Measurements from ENCODE around the gene NCOR1. TPM values are rescaled to one million over a fixed set of nuclear protein-coding genes. Genes with fewer than 3 reads are reported as not detected.

The NCOR1 gene
- total RNA-seq, 2 experiments from 2014 or later = 122 to 131 TPM

DNA sequence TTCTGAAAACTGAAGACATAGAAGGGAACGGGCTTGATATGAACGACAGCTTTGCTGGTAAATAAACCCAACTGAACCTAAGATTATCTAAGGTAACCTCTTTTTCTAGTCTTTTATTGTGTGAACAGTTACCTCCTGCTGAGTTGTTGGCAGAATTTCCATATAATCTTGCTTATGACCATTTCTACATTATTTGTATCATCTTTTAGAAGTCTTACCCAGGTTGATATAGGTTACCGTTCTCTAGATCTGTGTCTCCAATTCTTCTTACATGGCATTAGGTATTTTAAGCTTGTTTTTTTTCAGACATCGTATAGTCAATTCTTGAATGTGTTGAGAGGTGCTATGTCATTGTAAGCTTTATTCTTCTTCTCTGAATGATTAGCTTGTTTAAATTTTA, 191.5 kb downstream of the NCOR1 start:
- H3K36me3 Mint-ChIP-seq = peaks cover 71% of the 10 kb centered on the region
- H3K27me3 Mint-ChIP-seq = no peaks in the 10 kb centered on the region
- no peak for DNase-seq
- peak overlapping the region; percentile 15 for H3K27ac Mint-ChIP-seq
- H3K9me3 Mint-ChIP-seq = no peaks in the 10 kb centered on the region
- H3K4me3 Mint-ChIP-seq = no peak overlapping the region
- H3K4me1 Mint-ChIP-seq = peaks cover 41% of the 10 kb centered on the region

DNA sequence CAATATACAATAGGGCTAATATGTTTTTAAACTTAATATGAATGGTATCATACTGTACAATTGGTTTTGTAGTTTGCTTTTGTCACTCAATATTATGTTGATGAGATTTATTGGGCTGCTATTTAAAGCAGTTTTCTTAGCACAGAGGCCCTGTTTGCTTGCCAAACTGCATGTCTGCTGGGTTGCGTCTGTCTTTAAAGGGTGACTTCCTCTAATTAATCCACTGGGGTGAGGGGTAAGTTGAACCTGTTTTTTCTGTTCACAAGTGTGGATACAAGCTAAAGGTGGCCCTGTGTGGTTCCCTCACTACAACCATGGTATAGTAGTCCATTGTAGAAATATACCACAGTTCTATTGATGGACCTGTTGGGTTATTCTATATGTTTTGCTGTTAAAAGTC, 196.0 kb downstream of the NCOR1 start:
- Mint-ChIP-seq H3K9me3 (no peaks in the 10 kb centered on the region), H3K4me3 (no peak overlapping the region), H3K4me1 (peaks cover 29% of the 10 kb centered on the region), H3K27ac (no peak overlapping the region), H3K36me3 (peaks cover 45% of the 10 kb centered on the region), H3K27me3 (no peaks in the 10 kb centered on the region)
- no peak for DNase-seq

DNA sequence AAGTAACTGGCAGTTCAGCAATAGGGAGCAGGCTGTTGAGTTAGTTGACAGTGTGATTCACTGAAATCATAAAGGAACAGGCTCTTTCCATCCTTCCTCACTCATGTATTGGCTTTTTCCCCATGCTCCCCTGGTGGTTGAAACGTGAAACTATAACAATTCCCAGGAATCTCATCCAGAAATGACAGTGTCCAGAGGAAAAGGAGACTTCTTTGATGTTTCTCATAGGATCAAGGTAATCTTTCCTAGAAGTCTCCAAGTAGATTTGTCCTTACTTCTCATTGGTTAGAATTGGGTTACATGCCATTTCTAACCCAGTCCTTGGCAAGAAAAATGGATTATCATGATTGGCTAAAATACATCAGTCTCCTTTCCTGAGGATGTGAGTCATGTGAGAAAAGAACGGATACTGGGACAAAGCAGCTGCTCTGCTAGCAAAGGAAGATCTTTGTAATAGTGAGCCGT, 201.4 kb downstream of the NCOR1 start:
- Mint-ChIP-seq H3K9me3 (no peaks in the 10 kb centered on the region), H3K27ac (no peak overlapping the region), H3K4me3 (no peak overlapping the region), H3K27me3 (no peaks in the 10 kb centered on the region), H3K4me1 (peaks cover 20% of the 10 kb centered on the region), H3K36me3 (peaks cover 26% of the 10 kb centered on the region)
- DNase-seq = no peak

DNA sequence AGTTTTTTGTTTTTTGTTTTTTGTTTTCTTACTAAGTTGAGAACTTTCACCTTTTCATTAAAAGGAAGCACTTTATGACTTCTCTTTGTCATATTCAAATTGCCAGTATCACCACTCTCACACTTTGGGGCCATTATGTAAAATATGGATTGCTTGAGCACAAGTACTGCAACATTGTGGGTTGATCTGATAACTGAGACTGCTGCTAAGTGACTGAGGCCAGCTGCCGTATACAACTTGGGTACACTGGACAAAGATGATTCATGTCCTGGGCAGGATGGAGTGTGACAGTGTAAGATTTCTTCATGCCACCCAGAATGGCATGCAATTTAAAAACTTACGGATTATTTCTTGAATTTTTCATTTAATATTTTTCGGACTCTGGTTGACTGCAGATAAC, 207.9 kb downstream of the NCOR1 start:
- peaks cover 30% of the 10 kb centered on the region for H3K4me1 Mint-ChIP-seq
- no peak overlapping the region for H3K27ac Mint-ChIP-seq
- no peak for DNase-seq
- H3K27me3 Mint-ChIP-seq = no peaks in the 10 kb centered on the region
- H3K9me3 Mint-ChIP-seq = no peaks in the 10 kb centered on the region
- H3K4me3 Mint-ChIP-seq = no peak overlapping the region
- H3K36me3 Mint-ChIP-seq = peaks cover 58% of the 10 kb centered on the region

DNA sequence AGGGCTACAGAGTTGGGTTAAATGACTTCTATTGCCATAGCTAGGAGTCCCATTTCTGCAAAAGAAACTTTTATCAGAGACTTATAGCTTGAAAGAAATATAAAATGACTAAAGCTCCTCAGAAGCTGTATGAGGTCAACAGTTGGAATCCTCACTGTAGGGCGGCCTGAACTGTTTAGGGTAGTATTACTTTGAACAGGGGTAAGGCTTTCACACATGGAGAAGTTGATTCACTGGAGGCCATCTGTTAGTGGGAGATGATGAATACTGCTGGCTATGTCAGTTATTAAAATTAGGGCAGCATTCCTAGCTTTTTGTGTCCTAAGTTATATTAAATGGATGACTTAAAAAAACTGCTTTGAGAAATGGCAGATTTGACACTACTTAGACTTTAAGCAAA, 209.7 kb downstream of the NCOR1 start:
- peaks cover 4% of the 10 kb centered on the region for H3K9me3 Mint-ChIP-seq
- peaks cover 69% of the 10 kb centered on the region for H3K36me3 Mint-ChIP-seq
- no peak overlapping the region for H3K27ac Mint-ChIP-seq
- H3K27me3 Mint-ChIP-seq = no peaks in the 10 kb centered on the region
- DNase-seq = no peak
- H3K4me1 Mint-ChIP-seq = peaks cover 46% of the 10 kb centered on the region
- H3K4me3 Mint-ChIP-seq = no peak overlapping the region

DNA sequence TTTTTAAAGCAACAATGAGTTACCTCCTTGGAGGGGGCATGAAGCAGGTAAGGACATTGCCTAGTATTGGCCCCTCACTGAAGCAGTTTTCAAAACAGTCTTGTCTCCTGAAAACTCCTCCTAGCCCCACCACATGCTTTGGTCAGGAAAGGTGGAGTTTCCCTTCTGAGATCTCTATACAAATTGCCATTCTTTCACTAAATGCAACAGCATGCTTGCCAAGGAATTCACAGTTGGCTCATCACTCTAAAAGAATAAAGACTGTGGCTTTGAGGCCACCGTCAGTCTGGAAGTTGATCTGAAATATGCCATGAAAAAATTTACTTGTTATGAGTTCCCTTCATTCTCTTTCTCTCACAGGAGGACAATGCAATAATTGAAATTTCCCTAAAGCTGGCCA, 211.5 kb downstream of the NCOR1 start:
- Mint-ChIP-seq H3K27ac (no peak overlapping the region), H3K9me3 (peaks cover 4% of the 10 kb centered on the region), H3K36me3 (peaks cover 74% of the 10 kb centered on the region), H3K4me1 (peaks cover 46% of the 10 kb centered on the region), H3K27me3 (no peaks in the 10 kb centered on the region), H3K4me3 (no peak overlapping the region)
- no peak for DNase-seq

DNA sequence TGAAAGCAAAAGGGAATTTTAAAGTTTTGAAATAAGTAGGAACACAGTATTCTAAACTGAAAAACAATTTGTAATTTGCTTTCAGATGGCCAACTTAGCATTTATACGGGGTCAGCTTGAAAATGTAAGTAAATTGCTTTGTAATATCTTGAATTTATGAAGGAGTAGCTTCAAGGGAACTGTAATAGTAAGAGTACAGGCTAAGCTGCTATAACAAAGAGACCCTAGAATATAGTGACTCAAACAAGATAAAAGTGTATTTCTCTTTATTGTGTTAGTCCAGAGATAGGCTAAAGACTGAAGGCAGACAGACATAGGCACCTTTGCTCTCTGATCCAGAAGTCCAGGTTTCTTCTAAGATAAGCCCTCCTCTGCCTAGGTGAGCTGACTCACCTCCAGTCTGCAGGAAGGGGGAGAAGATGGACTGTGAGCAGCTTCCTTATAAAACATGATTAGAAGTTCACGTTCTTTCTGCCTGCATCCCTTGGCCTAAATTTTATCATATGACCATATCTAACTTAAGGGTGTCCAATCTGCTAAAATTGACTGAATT, 212.6 kb downstream of the NCOR1 start:
- Mint-ChIP-seq H3K27ac (no peak overlapping the region), H3K36me3 (peaks cover 63% of the 10 kb centered on the region), H3K4me1 (peaks cover 39% of the 10 kb centered on the region), H3K27me3 (no peaks in the 10 kb centered on the region), H3K9me3 (peaks cover 4% of the 10 kb centered on the region), H3K4me3 (no peak overlapping the region)
- DNase-seq = no peak

DNA sequence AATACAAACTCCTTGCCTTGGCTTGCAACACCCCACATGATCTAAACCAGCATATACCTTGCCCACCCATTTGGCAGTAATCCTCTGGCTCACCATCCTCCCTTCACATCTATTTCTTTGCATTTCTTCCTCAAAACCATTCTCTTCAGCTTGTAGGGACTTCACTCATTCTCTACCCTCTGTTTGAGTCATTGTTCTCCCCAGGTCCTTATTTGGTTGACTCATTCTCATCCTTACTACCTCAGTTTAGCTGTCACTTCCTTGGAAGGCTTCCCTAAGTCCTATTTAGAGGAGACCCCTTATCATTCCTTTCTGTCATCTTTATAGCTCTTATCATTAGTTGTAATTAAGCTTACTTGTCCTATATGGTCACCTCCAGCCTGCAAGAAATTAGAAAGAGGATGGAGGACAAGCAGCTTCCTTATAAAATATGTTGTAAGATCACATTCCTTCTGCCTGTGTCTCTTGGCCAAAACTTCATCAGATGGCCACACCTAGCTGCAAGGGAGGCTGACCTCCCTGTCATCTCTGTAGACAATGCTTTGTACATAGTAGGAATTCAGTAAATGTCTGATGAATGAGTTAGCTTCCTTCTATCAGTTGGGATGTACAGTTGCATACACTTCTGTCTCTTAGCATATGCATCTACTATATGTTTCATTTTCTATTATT, 214.0 kb downstream of the NCOR1 start:
- Mint-ChIP-seq H3K27me3 (no peaks in the 10 kb centered on the region), H3K36me3 (peaks cover 58% of the 10 kb centered on the region), H3K4me1 (peaks cover 37% of the 10 kb centered on the region), H3K27ac (peak overlapping the region; percentile 88), H3K4me3 (peak overlapping the region; percentile 90), H3K9me3 (peaks cover 4% of the 10 kb centered on the region)
- no peak for DNase-seq

DNA sequence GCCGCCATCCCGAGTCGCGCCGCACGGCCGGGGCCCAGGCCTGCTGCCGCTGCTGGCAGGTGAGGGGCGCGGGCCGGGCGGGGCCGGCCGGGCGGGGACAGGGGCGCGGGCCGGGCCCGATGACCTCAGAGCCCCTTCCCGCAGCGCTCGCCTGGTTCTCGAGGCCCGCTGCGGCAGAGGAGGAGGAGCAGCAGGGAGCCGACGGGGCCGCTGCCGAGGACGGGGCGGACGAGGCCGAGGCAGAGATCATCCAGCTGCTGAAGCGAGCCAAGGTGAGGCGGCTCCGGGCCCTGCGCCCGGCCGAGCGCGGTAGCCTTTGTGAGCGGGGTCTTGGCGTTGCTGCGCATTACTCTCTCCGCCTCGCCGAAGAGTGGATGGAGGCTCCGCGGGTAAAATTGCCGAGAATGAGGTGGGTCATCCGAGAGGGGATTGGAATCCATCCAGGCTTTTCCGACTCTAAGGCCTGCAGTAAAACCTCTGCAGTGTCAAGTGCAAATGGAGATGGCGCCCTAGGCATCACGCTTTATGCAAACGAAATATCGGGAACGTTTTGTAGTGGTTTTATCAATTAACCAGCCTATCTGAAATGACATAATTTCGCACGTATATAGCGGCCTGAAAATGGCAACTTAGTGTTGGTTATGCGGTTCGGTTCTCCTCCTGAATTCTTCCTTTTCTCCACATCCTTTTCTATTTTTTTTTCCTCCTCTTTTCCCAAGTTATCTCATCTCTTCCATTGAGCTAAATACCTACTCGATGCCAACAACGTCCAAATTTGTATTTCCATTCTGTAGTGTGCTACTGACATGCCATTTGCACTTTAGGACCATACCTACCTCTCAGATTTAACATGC, 215.1 kb downstream of the NCOR1 start:
- Mint-ChIP-seq H3K9me3 (peaks cover 4% of the 10 kb centered on the region), H3K27me3 (no peaks in the 10 kb centered on the region), H3K4me1 (peaks cover 33% of the 10 kb centered on the region), H3K27ac (peak overlapping the region; percentile 88), H3K4me3 (peak overlapping the region; percentile 90), H3K36me3 (peaks cover 52% of the 10 kb centered on the region)
- DNase-seq = no peak

DNA sequence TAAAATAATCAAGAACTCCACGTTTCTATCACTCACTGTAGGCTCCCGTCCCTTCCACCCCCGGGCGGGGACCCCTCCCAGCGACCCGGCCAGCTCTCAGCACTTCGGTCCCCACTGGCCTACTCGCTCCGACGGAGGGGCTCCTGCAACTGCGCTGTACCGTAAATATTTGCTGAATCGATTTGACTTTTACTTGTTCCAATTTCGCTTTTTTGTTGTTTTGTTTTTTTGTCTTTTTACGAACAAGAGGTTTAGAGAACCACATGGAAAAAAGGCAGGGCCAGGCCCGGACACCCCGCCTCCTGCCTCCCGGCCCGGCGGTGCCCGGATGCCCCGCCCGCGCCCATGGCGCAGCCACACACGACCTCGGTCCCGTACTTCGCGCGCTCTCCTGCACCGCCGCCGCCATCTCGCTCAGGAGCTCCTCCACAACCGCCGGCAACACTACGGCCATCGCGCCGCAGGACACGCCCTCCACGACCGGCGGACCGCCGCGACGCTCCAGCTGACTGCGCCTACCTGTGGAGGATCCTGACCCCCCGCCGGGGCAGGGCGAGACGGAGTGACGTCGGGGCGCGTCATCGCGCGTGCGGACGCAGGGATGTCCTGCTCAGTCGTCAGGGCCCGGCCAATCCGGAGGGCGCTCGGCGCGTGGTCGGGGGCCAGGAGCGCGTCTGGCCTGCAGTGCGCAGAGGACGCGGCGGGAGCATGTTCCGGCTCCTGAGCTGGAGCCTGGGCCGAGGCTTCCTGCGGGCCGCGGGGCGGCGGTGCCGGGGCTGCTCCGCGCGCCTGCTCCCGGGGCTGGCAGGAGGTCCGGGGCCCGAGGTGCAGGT, 216.0 kb downstream of the NCOR1 start, which contains the start of the genes TTC19 and ZSWIM7:
TTC19 (plus strand) TSS at position 684 of the 833 bp plus-strand sequence; CDS start at position 709, 25 bp downstream.
ZSWIM7 (minus strand) TSS at position 564 of the 833 bp plus-strand sequence; CDS start at position 454, 110 bp downstream.
- Mint-ChIP-seq H3K27ac (peak within 1 kb of the TSS; percentile 98), H3K4me3 (peak within 1 kb of the TSS; percentile 98), H3K27me3 (no peaks in the 10 kb centered on the region), H3K9me3 (peaks cover 4% of the 10 kb centered on the region), H3K36me3 (peaks cover 44% of the 10 kb centered on the region), H3K4me1 (peaks cover 30% of the 10 kb centered on the region)
- peak; percentile 97 for DNase-seq

DNA sequence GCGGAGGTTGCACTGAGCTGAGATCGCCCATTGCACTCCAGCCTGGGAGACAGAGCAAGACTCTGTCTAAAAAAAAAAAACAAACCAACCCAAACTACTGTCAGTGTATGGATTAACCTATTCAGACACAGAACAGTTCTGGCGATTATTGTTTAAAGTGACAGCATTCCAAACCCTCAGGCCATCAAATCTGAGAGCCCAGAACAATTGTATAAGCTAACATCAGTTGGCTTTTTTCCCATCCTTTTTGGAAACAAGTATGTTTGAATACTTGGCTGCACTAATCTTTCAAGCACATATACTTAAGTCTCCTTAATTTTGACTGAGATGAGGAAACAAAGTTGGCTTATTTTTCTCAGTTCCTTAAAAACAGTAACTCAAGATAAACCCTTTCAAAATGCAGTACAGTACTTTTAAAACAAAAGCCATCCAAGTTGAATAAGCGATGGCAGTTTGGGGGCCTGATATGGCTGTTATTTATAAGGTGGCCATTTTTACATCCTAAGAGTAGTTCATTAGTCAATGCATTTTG, 217.2 kb downstream of the NCOR1 start:
- peaks cover 4% of the 10 kb centered on the region for H3K9me3 Mint-ChIP-seq
- DNase-seq = no peak
- H3K36me3 Mint-ChIP-seq = peaks cover 36% of the 10 kb centered on the region
- peak overlapping the region; percentile 98 for H3K27ac Mint-ChIP-seq
- peaks cover 24% of the 10 kb centered on the region for H3K4me1 Mint-ChIP-seq
- no peaks in the 10 kb centered on the region for H3K27me3 Mint-ChIP-seq
- no peak overlapping the region for H3K4me3 Mint-ChIP-seq

DNA sequence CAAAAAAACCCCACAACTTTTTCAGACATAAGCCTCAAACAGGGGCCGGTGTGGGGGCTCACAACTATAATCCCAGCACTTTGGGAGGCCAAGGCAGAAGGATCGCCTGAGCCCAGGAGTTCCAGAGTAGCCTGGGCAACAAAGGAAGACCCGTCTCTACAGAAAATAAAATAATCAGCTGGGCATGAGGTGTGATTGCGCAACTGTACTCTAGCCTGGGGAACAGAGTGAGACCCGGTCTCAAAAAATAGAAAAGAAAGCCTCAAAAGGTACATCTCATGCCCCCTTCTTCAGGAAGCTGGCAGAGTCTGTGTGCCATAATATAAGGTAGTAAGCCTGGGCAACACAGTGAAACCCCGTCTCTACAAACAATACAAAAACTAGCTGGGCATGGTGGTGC, 219.0 kb downstream of the NCOR1 start:
- Mint-ChIP-seq H3K9me3 (no peaks in the 10 kb centered on the region), H3K36me3 (peaks cover 18% of the 10 kb centered on the region), H3K4me3 (no peak overlapping the region), H3K27ac (no peak overlapping the region), H3K27me3 (no peaks in the 10 kb centered on the region), H3K4me1 (peaks cover 11% of the 10 kb centered on the region)
- DNase-seq = no peak

DNA sequence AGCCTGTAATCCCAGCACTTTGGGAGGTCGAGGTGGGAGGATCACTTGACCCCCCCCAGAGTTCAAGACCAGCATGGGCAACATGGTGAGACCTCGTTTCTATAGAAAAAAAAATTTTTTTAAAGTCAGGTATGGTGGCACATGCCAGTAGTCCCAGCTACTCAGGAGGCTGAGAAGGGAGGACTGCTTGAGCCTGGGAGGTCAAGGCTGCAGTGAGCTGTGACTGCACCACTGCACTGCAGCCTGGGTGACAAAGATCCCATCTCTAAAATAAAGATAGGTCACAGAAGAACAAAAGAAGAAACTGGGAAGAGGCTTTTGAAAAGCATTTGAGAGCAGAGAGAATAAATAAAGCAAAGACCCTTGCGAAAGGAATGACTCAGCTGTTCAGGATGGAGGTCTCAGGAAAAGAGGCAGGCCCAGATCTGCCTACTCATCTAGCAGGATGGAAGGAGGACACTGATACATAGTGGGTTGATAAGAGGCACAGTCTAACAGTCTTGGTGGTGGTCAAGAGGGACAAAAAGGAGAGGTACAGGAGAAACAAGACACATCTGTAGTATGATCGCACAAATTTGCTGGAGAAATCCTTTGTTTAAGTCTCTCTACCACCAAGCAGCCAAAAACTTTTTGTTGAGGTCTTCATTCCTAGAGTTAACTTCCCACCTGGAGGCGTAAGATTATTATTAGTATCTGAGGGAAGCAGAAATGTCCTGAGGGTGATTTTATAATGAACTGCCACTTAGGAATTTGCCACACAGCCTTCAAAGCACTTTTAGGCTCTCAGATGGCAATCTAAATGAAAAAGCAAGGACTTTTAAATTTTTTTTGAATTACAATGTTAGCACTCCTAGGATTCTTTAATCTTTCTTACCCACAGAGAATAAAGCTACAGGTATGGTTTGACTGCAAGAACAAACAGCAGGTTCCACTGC, 233.4 kb downstream of the NCOR1 start:
- Mint-ChIP-seq H3K4me1 (peaks cover 24% of the 10 kb centered on the region), H3K36me3 (peaks cover 43% of the 10 kb centered on the region), H3K9me3 (peaks cover 2% of the 10 kb centered on the region), H3K4me3 (peak overlapping the region; percentile 14), H3K27me3 (no peaks in the 10 kb centered on the region), H3K27ac (peak overlapping the region; percentile 72)
- DNase-seq = no peak
